Breast epithelium (tissue), 3 donors: ENCODE data around the gene MARCHF9.

Experiments used
- CTCF ChIP-seq, 3 donors: fragments of 450-650 bp; IDR thresholded peaks; one replicate each; pipeline ENCODE4 v1.5.1; 2016 to 2017; ENCODE audit warnings: antibody characterized with exemption in 3 of 3, mild to moderate bottlenecking in 3 of 3, moderate library complexity in 3 of 3
- POLR2A ChIP-seq: fragments of 450-650 bp; IDR thresholded peaks from one replicate; pipeline ENCODE4 v1.6.1; 2016; ENCODE audit warnings: antibody characterized with exemption, mild to moderate bottlenecking, moderate library complexity
- POLR2AphosphoS5 ChIP-seq, 3 donors: sonication (generic); formaldehyde crosslinking; IDR thresholded peaks; one replicate each; pipeline ENCODE4 v1.6.1; 2017; ENCODE audit warnings: antibody characterized with exemption in 3 of 3

GRCh38 chr12:57755454-57756372, 810 bp downstream of the MARCHF9 start:
- TF ChIP-seq CTCF (IDR thresholded peaks at IDR 0.05): no peak
- no peak for TF ChIP-seq POLR2A
- TF ChIP-seq POLR2AphosphoS5 (IDR thresholded peaks at IDR 0.05): no peak
